ENCODE results near the gene OSCP1.
A peak's percentile ranks its signal among the peaks of the same experiment; 100 is the strongest.
"Not testable (repeated sequence)": the region's sequence is repeated elsewhere in the genome, so short reads cannot be mapped to it uniquely, and the experiment has no call there.

OSCP1 gene, protein sequence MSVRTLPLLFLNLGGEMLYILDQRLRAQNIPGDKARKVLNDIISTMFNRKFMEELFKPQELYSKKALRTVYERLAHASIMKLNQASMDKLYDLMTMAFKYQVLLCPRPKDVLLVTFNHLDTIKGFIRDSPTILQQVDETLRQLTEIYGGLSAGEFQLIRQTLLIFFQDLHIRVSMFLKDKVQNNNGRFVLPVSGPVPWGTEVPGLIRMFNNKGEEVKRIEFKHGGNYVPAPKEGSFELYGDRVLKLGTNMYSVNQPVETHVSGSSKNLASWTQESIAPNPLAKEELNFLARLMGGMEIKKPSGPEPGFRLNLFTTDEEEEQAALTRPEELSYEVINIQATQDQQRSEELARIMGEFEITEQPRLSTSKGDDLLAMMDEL
- total RNA-seq: 1.3 to 1.7 reads per million in 2 donors

DNA sequence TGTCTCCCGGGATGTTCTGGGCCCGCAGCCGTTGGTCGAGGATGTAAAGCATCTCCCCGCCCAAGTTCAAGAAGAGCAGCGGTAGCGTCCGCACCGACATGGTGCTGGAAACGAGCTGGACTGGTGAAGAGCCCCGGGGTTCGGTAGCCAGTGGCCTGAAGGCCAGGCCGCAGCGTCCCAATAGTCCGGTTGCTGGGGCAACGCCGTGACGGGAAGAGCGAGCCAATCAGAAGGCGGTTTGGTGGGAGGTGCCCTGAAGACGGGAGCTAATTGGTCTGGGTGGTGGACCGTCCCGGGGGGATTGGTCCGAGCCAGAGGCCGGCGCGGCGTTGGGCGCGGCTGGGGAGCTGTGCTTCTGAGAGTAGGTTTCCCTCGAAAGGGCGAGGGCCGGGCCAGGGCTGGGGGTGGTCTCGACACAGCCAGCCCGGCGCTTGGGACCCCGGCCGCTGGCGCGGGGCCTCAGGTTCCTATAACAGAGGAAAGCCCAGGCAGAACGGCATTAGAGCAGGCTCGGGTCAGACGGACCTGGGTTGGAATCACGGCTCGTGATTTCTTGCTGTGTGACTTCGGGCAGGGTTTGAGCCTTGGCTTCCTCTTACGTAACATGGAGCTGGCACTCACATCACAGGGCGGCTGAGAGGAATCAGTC, at the start of gene OSCP1:
OSCP1 (minus strand) TSS at position 182 of the 649 bp plus-strand sequence; CDS start at position 100, 82 bp downstream.
- peak; percentile 67 for DNase-seq

DNA sequence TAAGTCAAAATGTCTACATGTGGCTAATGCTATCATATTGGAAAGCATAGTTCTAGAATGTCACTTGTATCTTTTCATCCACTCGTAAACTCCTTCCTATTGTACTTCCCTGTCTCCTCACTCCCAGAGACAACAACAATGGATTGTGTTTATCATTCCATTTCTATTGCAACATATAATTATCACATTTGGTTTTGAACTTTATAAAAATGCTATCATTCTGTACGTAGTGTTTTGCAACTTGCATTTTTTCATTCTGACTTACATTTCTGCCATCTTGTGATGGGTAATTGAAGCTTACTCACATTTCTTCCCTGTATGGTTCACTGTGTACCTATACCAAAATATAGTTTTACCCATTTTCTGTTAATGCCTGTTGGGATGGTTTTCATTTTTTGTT, 47.0 kb upstream of the OSCP1 start:
- DNase-seq: no peak

DNA sequence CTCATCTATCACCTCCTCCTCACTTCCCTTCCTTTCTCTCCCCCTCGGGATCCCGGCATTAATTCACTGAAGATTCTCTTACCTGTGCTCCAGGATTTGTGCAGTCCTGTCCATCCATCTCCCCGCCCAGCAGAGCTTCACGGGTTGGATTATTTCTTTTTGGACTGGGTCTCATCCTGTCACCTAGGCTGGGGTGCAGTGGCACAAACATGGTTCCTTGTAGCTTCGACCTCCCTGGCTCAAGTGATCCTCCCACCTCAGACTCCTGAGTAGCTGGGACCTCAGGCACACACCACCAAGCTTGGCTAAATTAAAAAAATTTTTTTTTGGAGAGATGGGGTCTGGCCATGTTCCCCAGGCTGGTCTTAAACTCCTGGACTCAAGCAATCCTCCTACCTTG, 44.7 kb upstream of the OSCP1 start:
- no peak for DNase-seq

DNA sequence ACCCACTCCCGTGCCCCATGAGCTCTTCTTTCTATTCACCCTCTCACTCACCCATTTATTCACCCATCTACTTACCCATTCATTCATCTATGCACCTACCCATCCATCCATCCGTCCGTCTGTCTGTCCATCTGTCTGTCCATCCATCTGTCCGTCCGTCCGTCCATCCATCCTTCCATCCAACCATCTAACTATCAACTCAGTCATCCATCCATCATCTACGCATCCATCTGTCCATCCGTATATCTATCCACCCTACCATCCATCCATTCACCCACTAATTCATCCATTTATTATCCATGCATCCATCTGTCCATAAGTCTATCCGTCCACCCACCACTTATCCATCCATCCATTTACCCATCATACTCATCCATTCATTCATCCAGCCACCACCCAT, 43.3 kb upstream of the OSCP1 start:
- no peak for DNase-seq

DNA sequence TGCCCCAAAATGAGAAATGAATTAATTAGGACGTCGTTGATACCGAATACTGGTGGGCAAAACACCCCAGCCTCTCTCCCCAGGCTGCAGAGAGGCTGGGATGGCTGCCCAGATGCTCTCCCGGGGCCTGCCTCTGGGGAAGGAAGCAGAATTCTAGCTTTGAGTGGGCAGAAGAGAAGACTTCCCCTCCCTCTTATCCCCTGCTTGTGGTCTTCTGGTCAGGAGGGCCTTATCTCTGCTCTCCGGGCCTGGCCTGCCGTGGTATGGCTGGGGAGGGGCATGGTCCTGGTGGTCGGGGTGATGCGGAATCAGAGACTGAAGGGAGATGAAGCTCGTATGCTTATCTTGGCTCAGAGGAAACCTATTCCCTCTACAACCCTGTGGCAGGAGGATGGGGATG, 42.2 kb upstream of the OSCP1 start:
- DNase-seq: no peak

DNA sequence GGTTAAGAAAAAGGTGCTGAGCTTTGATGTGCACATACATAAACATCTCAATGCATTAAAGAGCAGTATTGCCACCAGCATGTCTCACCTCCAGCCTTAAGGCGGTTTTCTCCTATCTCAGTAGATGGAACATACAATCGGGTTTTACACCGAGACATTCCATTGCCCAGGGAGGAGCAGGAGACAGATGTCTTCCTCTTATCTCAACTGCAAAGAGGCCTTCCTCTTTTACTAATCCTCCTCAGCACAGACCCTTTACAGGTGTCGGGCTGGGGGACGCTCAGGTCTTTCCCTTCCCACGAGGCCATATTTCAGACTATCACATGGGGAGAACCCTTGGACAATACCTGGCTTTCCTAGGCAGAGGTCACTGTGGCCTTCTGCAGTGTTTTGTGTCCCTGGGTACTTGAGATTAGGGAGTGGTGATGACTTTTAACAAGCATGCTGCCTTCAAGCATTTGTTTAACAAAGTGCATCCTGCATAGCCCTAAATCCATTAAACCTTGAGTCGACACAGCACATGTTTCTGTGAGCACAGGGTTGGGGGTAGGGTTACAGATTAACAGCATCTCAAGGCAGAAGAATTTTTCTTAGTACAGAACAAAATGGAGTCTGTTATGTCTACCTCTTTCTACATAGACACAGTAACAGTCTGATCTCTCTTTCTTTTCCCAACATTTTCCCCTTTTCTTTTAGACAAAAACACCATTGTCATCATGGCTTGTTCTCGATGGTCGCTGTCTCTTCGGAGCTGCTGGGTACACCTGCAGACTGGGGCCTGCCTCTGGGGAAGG, 39.2 kb upstream of the OSCP1 start:
- DNase-seq: not testable (repeated sequence)

DNA sequence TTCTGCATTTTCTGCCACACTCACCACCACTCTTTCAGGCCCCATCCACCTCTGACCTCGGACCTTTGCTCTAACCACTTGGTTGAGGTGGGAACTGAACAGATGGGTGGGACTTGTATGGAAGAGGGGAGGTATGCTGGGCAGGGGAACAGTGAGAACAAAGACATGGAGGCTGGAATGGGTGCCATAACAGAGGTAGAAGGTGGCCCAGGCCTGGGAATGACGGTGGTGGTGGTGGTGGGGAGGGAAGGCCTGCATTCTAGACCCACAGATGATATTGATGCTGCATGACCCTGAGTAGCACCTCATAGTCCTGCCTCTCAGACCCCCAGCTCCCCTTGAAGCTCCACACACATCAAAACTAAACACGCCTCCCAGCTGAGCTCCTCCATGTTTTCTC, 37.7 kb upstream of the OSCP1 start:
- no peak for DNase-seq

DNA sequence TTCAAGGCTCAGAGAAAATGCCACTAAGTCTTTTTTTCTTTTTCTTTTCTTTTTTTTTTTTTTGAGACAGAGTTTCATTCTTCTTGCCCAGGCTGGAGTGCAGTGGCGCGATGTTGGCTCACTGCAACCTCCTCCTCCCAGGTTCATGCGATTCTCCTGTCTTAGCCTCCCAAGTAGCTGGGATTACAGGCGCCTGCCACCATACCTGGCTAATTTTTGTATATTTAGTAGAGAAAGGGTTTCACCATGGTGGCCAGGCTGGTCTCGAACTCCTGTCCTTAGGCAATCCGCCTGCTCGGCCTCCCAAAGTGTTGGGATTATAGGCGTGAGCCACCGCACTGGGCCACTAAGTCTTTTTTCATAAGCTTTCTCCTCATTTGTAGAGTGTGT, 37.1 kb upstream of the OSCP1 start:
- not testable (repeated sequence) for DNase-seq

DNA sequence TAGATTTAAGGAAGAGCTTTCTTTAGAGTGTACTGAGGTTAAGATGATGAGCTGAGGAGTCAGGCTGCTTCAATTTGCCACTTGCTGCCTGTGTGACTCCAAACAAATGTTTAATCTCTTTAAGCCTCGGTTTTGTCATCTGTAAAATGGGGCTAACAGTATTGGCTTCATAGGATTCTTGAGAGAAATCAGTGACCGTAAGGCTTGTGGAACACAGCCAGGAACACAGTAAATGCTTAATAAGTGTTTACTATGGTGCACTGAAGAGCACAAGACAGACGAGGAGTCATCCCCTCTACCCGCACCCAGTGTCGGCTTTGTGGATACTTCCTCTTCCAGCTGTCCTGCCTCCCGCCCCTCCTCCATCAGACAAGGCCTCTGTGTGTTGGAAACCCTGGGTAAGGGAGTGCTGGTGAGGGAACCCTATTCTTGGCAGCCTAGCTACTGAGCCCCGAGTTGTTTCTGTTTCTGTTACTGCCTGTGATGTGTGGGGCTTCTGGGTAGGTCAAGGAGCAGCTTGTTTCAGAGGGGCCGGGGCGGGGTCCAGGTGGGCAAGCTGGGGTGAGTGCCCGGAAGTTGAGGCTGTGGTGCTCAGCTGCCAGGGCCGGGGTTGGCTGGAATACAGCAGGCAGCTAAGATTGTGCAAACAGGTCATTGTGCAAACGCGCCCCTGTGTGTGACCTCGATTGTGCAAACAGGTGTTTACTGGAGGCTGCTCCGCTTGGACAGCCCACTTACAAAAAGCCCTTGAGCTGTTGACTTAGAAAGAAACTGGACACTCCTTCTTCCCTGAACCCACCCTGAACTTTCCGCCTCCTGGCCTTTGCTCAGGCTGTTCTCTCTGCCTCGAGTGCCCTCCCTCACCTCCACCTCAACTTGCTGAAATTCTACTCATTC, 36.4 kb upstream of the OSCP1 start:
- no peak for DNase-seq

DNA sequence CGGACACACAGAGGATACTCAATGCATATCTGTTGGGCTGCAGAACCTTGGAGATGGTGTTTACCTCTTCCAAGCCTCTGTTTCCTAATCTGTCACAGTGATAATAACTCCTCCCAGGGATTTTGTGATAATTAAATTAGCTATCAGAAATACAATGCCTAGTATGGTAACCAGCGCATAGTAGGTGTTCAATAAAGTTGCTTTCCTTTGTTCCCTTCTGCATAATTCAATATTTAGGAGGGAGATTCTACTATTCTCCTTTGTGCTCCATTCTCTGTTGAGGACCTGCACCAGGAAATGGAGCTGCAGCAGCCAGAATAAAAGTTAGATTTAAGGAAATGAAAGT, 35.8 kb upstream of the OSCP1 start:
- no peak for DNase-seq

DNA sequence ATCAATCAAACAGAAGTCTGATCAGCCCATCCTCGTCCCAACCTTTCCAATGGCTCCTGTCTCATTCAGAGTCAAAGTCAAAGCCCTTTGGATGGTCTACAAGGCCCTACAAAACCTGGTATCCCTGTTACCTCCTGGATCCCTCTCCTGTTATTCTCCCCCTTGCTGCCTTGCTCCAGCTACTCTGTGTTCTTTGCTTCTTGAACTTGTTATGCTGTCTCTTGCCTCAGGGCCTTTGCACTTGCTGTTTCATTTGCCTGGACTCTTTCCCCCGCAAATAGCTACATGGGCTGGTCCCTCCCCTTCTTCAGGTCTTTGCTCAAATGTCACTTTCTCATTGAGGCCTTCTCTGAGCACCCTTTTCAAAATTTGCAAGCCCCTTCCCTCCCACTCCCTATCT, 33.8 kb upstream of the OSCP1 start:
- no peak for DNase-seq

DNA sequence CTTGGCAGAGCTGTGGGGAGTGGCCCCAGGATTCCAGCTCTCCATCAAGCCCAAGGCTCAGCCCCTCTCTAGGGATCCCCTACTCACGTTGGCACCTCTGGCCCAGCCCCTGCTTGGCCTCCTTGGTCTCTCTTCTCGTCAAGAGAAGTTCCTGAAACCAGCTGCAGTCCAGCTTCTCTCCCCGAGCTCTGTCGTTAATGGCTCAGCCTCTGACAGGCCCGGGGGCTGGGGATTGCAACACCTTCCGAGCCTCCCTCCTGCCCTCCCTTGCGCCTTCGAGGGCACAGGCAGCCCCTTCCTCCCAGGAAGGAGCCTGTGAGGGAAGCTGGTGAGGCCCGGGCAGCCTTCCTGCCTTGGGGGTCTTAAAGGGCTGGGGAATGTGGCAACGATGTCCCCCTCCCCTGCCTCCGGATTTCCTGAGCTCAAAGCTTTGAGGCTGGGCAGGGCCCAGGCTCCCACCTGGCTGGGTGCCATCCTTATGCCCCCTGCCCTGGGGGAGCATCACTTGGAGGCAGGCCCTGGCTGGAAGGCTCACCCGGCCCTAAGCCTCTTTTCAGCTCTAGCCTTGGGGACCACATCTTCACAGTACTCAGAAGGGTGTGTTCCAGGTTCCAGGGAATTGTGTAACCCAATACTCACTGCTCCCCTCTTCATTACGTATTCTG, 32.6 kb upstream of the OSCP1 start, which contains the start of gene CSF3R:
CSF3R (minus strand) TSS at position 190 of the 665 bp plus-strand sequence. CDS start 3,417 bp downstream, outside the sequence.
- no peak for DNase-seq

DNA sequence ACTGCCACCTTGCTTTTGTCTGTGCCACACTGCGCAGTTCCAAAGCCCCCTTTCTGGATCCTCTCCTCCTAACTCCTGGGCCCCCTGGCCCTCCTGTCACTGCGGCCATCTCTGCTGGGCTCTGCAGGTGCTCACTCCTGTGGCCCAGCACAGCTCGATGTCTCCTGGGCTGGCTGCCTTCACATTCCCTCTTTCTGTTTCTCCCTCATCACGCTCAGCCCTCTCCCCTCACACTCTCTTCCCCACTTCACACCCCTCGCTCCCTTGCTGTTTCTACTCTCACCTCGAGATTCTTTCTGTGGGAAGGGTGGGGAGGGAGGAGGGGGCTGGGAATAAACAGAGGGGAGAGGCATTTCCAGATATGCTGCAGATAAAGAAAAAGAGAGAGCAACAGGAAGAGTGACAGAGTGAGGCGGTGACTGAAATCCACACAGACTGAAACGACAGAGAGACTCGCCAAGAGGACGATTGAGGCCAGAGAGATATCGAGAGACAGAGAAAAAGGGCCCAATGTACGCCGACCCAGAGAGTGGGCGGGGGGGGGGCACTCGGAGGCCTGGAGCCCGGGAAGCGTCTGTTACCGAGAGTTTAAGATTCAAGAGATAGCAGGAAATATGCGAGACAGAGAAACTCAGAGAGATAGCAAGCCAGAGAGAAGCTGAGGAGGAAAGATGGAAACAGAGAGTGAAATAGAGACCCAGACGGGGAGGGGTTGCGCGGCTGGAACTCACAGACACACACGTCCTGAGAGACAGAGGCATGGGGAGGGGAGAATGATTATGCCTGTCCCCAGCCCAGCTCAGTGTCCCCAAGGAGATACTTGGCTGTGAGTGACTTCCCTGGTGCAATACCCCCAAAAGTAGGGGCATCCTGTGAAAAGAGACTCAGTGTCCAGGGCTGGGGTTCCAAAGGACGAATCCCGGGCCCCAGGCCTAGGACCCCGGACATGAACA, 31.8 kb upstream of the OSCP1 start:
- no peak for DNase-seq

DNA sequence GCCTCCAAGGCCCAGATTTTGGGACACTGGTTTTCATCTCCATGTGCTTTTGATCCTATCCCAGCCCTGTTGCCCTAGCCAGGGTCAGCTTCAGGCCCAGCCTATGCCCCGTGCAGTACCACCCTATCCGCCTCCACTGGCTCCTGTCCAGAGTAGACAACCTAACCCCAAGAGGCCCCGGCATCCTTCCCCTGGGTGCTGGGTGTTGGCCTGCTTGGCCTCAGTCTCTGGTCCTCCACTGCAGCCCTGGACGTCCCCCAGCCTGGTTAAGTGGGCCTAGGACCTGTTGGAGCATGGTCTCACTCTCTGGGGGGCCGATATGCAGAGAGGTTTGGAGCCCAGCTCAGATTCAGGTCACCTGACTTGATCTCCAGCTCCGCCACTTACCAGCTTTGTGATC, 30.8 kb upstream of the OSCP1 start:
- DNase-seq: no peak

DNA sequence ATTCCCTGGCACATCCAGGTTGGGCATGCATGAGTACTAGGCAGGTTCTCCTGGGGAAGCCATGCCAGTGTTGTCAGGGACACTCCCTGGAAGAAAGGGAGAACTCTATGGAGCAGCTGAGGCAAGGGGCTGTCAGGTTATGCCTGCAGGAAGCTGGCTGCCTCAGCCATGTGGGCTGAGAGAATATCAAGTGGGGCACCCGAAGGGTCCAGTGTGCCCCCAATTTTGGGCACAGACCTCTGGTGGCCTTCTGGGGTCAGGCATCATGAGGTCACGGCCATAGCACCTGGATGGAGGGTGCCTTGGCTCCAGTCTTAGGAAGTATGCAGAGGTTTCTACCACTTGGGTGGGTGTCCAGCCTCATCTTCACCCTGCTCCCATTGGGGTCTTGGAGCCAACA, 29.9 kb upstream of the OSCP1 start:
- DNase-seq: no peak

DNA sequence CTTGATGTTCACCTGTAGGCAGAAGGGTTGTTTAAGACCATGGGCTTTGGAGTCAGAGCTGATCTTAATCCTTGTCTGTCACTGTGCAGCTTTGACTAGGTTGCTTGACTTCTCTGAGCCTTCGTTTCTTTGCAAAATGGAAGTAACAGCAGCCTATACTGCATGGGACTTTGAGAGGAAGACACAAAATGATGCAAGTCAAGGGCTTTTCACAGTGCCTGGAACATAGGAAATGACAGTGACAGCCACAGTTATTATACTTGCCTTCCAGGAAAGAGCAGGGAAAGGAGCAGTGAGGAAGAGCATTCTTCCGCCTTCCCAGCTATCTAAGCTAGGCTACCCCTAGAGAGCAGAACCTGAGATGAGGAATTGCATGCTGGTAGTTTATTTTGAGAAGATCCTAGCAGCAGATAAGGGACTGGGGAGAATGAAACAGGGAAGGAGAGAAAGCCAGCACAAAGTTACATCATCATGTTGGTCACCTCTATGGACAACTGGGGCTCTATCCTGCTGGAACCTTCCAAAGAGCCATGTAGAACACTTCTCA, 29.3 kb upstream of the OSCP1 start:
- DNase-seq: no peak

DNA sequence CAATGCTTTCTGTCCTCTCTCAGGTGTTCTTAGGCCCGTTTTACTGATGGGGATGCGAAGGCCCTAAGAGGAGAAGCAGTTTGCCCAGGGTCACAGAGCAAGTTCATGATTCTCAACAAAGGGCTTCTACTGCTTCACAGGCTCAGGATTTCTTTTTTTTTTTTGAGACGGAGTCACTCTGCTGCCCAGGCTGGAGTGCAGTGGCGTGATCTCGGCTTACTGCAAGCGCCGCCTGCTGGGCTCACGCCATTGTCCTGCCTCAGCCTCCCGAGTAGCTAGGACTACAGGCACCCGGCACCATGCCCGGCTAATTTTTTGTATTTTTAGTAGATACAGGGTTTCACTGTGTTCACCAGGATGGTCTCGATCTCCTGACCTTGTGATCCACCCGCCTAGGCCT, 27.4 kb upstream of the OSCP1 start:
- not testable (repeated sequence) for DNase-seq

DNA sequence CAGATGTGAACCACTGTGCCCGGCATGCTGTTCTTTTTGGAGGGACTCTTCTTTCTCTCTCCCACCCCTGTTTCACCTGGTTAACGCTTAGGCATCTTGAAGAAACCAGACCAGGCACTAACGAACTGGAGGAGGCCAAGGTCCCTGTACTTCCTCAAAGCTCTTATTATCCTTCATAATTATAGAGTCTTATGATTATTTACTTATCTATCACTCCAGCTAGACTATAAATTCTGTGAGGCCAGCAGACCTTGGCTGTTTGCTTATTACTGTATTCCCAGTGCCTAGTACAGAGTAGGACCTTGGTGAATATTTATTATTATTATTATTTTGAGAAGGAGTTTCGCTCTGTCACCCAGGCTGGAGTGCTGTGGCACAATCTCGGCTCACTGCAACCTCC, 26.7 kb upstream of the OSCP1 start:
- DNase-seq: no peak

DNA sequence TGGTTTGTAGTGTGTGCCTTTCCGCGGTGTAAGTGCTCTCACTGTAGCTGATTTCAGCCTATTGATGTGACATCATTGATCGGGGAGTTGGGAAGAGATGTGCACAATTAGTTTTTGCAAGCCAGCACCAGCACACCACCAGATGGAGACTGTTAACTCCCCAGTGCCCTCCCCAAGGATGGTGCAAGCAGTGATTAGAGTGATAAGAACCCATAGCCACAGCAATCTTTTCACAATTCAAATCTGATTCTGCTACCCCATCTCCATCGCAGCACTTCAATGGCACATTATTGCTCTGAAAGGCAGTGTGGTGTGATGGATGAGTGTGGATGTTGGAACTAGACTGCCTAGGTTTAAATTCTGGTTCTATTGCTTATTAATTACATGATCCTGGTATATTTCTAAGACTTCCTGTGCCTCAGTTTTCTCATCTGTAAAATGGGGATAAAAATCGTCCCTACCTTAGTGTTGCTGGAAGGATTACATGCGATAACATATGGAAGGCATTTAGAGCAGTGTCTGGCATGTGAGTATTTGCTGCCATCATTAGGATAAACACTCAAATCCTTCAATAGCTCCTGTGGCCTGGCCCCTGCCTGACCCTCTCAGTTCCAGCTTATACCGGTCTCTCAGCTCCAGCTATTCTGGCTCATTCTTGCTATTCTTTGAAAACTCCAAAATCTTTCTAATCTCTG, 25.8 kb upstream of the OSCP1 start:
- no peak for DNase-seq

DNA sequence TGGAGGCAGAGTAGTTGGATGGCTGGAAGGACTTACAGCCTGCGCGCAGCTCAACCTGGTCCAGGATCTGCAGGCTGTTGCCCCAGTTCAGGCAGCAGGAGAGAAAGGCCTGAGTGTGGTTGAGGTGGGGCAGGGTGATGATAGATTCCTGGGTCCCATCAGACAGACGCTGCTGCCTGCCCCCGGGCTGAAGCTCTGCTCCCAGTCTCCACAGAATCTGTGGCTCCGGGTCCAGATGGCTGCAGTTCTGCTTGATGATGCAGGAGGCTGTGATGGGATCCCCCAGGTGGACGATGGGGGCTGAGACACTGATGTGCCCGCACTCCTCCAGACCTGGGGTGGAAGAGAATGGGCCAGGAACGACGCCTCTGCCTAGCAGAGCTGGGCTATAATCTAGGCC, 25.1 kb upstream of the OSCP1 start:
- no peak for DNase-seq
